Activated CD4-positive, alpha-beta T cell treated with anti-CD3 and anti-CD28 coated beads, Interleukin-2, amount 50 U/mL, for 16 hours (primary cell): Measurements from ENCODE around the gene ARL8A.
"Not testable (repeated sequence)": the region's sequence is repeated elsewhere in the genome, so short reads cannot be mapped to it uniquely, and the experiment has no call there.

Experiments
- DNase-seq: peaks from one replicate; pipeline ENCODE4 v3.0.0-alpha.2; 2020

The ARL8A gene

GRCh38 chr1:202144402-202145067 lies at the start of gene ARL8A:
TSS of gene ARL8A (minus strand) at chr1:202144737. CDS start at chr1:202144572, 165 bp downstream.
- peak; percentile 64 for DNase-seq

DNA sequence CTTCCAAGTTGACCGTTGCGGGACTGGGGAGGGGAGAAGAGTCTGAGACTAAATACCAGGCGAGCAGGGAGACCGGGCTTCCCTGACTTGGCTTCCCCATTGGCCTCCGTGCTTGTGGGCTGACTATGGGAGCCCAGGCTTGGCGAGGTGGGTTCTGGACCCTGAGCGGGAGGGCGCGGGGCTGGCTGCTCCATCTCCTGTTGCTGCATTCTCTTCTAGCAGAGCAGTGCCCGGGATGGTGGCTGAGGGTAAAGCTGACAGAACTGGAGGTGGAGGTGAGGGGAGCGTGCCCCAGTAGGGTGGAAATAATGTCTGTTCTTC lies 49.8 kb upstream of the ARL8A start:
- no peak for DNase-seq

GRCh38 chr1:202193614-202194327 lies 49.2 kb upstream of the ARL8A start, which contains the start of gene LGR6:
TSS of gene LGR6 (plus strand) at chr1:202193799. CDS start at chr1:202193990, 191 bp downstream.
- no peak for DNase-seq

DNA sequence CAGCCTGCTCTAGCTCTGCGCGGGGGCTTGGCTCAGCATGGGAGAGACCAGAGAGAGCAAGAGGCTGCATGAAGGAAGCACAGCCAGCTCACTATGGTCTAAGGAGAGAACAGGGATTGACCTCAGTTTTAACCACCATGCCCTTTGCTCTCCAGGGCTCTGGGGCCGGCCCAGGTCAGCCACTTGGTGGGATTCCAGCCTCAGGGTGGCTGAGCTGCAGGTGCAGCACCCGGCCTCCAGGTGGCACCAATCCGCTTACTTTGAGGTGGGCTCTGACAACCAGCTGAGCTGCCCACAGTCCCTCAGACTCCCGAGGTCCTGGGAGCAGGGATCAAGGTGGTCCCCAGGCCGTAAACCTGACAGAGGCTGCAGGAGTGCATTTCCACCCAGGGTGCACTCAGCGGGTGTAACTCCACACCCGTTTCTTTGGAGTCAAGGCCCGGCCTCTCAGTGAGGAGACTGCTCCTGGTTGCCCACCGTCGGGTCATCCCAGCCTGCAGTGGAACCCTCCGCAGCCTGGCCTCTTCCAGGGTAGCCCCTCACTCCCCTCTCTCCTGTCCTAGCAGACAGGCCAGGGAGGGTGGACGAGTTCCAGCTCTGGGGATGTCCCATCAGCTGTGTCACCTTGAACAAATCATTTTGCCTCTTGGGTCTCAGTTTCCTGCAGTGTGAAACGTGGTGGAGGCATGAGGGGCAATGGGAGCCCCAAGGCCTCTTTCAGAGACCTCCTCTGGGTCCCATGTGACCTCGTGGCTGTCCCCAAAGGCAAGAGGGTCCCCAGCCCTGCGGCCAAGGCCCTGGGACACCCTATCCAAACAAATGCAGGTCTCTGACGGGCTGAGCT lies 48.5 kb upstream of the ARL8A start:
- peak; percentile 51 for DNase-seq

DNA sequence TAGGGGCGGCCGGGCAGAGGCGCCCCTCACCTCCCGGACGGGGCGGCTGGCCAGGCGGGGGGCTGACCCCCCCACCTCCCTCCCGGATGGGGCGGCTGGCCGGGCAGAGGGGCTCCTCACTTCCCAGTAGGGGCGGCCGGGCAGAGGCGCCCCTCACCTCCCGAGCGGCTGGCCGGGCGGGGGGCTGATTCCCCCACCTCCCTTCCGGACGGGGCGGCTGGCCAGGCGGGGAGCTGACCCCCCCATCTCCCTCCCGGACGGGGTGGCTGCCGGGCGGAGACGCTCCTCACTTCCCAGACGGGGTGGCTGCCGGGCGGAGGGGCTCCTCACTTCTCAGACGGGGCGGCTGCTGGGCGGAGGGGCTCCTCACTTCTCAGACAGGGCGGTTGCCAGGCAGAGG lies 46.9 kb upstream of the ARL8A start:
- not testable (repeated sequence) for DNase-seq

GRCh38 chr1:202189918-202190715 lies 45.6 kb upstream of the ARL8A start:
- DNase-seq, result no peak

DNA sequence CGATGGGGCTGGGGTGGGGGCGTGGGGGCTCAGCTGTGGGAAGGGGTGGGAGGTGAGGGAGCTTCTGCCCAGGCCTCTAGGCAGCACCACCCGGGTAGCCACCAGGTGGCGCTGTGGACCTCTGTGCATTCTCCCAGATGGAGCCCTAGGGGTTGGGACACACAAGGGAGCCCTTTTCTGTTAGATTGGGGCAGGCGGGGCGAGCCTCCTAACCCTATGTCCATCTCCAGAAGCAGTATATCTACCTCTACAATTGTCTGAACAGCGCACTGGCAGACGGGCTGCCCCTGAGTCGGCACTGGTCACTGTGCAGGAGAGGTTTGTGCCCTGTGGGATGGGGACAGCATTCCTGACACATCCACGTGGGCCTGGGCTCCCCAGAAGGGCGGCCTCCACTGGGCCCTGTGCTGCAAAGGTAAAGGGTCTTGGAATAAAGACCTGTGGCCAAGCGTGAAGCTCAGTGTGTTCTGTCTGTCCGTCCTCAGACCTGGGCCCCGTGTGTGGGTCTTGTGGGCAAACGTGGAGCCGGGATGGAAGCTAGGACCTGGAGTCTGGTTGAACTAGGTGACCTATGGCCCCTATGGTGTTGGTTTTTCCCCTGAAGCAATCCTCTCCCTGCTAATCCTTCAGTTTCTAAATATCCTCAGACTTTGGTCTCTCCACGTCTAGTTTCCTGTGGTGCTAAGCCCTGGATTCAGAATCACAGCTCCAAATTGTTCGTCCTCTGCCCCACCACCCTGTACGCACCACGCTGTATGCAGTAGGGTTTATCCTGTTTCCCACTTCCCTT lies 44.7 kb upstream of the ARL8A start:
- peak; percentile 76 for DNase-seq

- no peak for DNase-seq
These were observed 43.3 kb upstream of the ARL8A start for GRCh38 chr1:202187697-202188407.

- no peak for DNase-seq
These were observed 42.6 kb upstream of the ARL8A start for GRCh38 chr1:202187041-202187671.

GRCh38 chr1:202186327-202186726 lies 41.8 kb upstream of the ARL8A start:
- DNase-seq, result no peak

DNA sequence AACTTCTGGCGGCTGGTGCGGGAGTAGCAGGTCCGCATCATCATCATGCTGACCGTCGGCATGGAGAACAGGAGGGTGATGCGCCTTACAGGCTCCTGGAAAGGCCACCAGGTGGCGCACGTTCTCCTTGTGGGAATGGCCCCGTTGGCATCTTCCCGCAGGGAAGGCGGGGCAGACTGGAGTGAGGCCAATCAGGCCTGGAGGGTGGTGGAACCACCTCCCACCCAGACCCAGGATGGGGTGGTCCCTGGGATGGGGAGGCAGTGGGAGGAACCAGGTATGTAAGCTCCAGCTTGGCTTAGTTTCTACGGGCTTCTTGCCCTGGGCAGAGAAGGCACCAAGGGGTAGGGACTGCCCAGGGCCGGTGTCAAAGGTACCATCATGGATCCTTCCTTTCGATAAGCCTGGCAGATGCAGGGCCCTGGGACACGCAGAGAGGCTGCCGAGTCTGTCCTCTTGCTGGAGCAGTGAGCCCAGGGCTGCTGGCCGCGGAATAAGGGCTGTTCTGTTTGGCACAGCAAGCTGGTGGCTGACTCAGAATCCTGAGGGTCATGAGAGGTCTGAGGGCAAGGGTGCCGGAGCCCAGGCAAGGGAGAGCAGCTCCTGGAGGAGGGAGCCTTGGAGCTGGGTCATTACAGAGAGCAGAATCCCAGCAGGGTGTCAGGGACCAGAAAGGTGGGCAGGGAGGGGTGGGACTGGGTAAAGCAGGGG lies 40.4 kb upstream of the ARL8A start:
- peak; percentile 78 for DNase-seq

- no peak for DNase-seq
These were observed 37.7 kb upstream of the ARL8A start for GRCh38 chr1:202182040-202182877.

DNA sequence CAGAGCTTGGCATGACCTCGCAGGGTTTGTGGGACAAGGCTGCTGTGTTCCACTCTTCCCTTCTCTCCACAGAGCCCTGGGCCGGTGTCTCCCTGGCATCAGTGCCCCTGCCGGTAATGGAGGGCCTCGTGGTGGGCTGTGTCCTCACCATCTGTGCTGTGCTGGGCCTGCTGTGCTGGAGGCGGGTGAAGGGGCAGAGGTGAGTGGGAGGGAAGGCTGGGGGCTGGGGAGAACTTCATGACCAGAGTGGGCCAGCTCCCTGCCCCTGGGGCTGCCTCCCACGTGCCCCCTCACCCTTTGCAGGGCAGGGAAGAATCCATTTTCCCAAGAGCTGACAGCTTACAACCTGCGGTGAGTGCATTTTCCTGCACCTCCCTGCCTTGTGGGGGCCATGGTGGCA lies 37.0 kb upstream of the ARL8A start:
- no peak for DNase-seq

GRCh38 chr1:202180751-202181139 lies 36.2 kb upstream of the ARL8A start:
- DNase-seq, result not testable (repeated sequence)

- DNase-seq, result no peak
These were observed 35.6 kb upstream of the ARL8A start for GRCh38 chr1:202179828-202180750.

- no peak for DNase-seq
These were observed 32.7 kb upstream of the ARL8A start for GRCh38 chr1:202176949-202177927.

DNA sequence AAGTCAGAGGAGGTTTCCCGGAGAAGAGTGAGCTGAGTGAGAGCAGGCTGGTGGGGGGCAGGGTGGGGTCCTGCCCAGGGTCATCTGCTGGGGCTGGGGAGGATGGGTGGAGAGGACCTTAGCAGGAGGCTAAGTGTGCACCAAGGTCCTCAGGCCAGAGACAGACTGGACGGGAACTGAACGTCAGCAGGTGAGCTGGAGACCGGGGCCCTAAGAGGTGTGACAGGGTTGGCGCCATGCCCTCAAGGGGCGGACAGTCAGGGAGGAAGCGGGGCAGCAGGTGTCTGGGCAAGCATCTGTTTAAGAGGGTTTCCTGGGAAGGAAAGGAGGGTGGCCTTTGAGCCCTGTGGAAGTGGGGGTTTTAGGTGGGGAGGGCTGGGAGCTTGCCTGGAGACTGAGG lies 29.5 kb upstream of the ARL8A start:
- no peak for DNase-seq
